ENCODE results near the gene SCARF1. TPM values are rescaled to one million over a fixed set of nuclear protein-coding genes. Genes with fewer than 3 reads are reported as not detected.

SCARF1 gene
- total RNA-seq, 1 donor from 2014 or later, result 4.0 TPM

GRCh38 chr17:1620486-1620885, 25.0 kb downstream of the SCARF1 start:
- H3K4me1 Mint-ChIP-seq (ENCODE audit: low read depth, unreplicated experiment), result peaks cover 3% of the 10 kb centered on the region
- H3K36me3 Mint-ChIP-seq (ENCODE audit: unreplicated experiment), result no peaks in the 10 kb centered on the region
- TF ChIP-seq, protein P1, sequence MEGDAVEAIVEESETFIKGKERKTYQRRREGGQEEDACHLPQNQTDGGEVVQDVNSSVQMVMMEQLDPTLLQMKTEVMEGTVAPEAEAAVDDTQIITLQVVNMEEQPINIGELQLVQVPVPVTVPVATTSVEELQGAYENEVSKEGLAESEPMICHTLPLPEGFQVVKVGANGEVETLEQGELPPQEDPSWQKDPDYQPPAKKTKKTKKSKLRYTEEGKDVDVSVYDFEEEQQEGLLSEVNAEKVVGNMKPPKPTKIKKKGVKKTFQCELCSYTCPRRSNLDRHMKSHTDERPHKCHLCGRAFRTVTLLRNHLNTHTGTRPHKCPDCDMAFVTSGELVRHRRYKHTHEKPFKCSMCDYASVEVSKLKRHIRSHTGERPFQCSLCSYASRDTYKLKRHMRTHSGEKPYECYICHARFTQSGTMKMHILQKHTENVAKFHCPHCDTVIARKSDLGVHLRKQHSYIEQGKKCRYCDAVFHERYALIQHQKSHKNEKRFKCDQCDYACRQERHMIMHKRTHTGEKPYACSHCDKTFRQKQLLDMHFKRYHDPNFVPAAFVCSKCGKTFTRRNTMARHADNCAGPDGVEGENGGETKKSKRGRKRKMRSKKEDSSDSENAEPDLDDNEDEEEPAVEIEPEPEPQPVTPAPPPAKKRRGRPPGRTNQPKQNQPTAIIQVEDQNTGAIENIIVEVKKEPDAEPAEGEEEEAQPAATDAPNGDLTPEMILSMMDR (IDR thresholded peaks at IDR 0.05; ENCODE audit: partially characterized antibody, unreplicated experiment), result no peak
- no peak overlapping the region for H3K27ac Mint-ChIP-seq (ENCODE audit: unreplicated experiment)
- no peak for DNase-seq
- peaks cover 3% of the 10 kb centered on the region for H3K9me3 Mint-ChIP-seq (ENCODE audit: unreplicated experiment)
- peaks cover 4% of the 10 kb centered on the region for H3K27me3 Mint-ChIP-seq (ENCODE audit: unreplicated experiment)
- H3K4me3 Mint-ChIP-seq (ENCODE audit: unreplicated experiment), result no peak overlapping the region

DNA sequence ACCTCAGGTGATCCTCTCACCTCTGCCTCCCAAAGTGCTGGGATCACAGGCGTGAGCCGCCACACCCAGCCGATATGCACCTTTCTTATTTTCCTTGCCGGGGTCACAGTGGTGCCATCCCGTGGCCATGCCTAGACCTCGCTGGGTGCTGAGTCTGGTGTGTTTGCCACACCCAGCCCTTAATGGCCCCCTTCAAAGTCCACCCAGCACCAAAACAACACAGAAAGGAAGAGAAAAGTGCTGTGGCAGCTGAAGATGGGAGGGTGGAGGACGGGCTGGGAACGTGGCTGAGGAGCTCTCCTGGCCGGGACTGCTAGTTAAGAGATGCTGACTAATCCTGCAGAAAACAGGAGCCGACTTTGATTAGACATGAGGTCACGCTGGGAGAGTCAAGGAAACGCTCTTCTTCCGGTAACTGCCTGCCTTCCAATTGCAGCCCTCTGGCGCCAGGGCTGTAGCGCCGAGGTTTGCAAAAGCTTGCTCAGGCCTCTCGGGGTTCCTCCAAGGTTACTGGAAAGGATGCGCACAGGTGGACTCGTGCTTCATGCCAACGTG, 27.8 kb downstream of the SCARF1 start:
- Mint-ChIP-seq H3K36me3 (ENCODE audit: unreplicated experiment) (no peaks in the 10 kb centered on the region), H3K9me3 (ENCODE audit: unreplicated experiment) (peaks cover 3% of the 10 kb centered on the region), H3K27ac (ENCODE audit: unreplicated experiment) (no peak overlapping the region), H3K27me3 (ENCODE audit: unreplicated experiment) (peaks cover 4% of the 10 kb centered on the region), H3K4me1 (ENCODE audit: low read depth, unreplicated experiment) (peaks cover 3% of the 10 kb centered on the region), H3K4me3 (ENCODE audit: unreplicated experiment) (no peak overlapping the region)
- TF ChIP-seq, protein P1 (IDR thresholded peaks at IDR 0.05; ENCODE audit: partially characterized antibody, unreplicated experiment), result no peak
- no peak for DNase-seq

- Mint-ChIP-seq H3K4me1 (ENCODE audit: low read depth, unreplicated experiment) (peaks cover 2% of the 10 kb centered on the region), H3K27me3 (ENCODE audit: unreplicated experiment) (peaks cover 4% of the 10 kb centered on the region)
Observed at GRCh38 chr17:1616101-1616500, 29.4 kb downstream of the SCARF1 start.

GRCh38 chr17:1612400-1612799, 33.1 kb downstream of the SCARF1 start:
- Mint-ChIP-seq H3K4me3 (ENCODE audit: unreplicated experiment) (no peak overlapping the region), H3K27ac (ENCODE audit: unreplicated experiment) (no peak overlapping the region), H3K9me3 (ENCODE audit: unreplicated experiment) (no peaks in the 10 kb centered on the region), H3K36me3 (ENCODE audit: unreplicated experiment) (no peaks in the 10 kb centered on the region), H3K4me1 (ENCODE audit: low read depth, unreplicated experiment) (no peaks in the 10 kb centered on the region), H3K27me3 (ENCODE audit: unreplicated experiment) (peaks cover 1% of the 10 kb centered on the region)
- TF ChIP-seq, protein P1 (IDR thresholded peaks at IDR 0.05; ENCODE audit: partially characterized antibody, unreplicated experiment), result no peak
- DNase-seq, result no peak

More at GRCh38 chr17:1616101-1616500, 29.4 kb downstream of the SCARF1 start:
- Mint-ChIP-seq H3K36me3 (ENCODE audit: unreplicated experiment) (no peaks in the 10 kb centered on the region), H3K27ac (ENCODE audit: unreplicated experiment) (no peak overlapping the region), H3K9me3 (ENCODE audit: unreplicated experiment) (peaks cover 3% of the 10 kb centered on the region), H3K4me3 (ENCODE audit: unreplicated experiment) (no peak overlapping the region)
- no peak for DNase-seq
- TF ChIP-seq, protein P1 (IDR thresholded peaks at IDR 0.05; ENCODE audit: partially characterized antibody, unreplicated experiment), result no peak

DNA sequence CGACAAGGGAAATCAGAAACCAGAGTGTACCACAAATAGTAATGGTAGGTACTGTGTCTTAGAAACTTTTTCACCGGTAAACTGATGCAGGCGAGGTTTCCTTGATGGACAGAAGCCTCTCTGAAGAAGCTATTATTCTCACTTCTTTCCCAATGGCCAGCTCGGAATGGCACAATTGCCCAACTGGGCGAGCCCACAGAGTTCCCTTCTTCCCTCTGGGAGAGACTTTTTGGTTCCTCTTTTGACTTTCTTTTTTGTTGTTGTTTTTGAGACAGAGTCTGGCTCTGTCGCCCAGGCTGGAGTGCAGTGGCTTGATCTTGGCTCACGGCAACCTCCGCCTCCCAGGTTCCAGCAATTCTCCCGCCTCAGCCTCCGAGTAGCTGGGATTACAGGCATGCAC, 33.8 kb downstream of the SCARF1 start:
- no peak overlapping the region for H3K27ac Mint-ChIP-seq (ENCODE audit: unreplicated experiment)
- no peak for DNase-seq

More for the DNA sequence above, 33.8 kb downstream of the SCARF1 start:
- no peaks in the 10 kb centered on the region for H3K4me1 Mint-ChIP-seq (ENCODE audit: low read depth, unreplicated experiment)
- no peak overlapping the region for H3K4me3 Mint-ChIP-seq (ENCODE audit: unreplicated experiment)
- peaks cover 2% of the 10 kb centered on the region for H3K9me3 Mint-ChIP-seq (ENCODE audit: unreplicated experiment)
- H3K27me3 Mint-ChIP-seq (ENCODE audit: unreplicated experiment), result peaks cover 1% of the 10 kb centered on the region
- TF ChIP-seq, protein P1 (IDR thresholded peaks at IDR 0.05; ENCODE audit: partially characterized antibody, unreplicated experiment), result no peak
- no peaks in the 10 kb centered on the region for H3K36me3 Mint-ChIP-seq (ENCODE audit: unreplicated experiment)

All from glutamatergic neuron (in vitro differentiated cells).